ENCODE results near the gene EIF4EBP3.

EIF4EBP3 gene

GRCh38 chr5:140549237-140550144 is 2.0 kb downstream of the EIF4EBP3 start:
- H3K4me3 ChIP-seq (replicated peaks; ENCODE audit: low read depth, low read length) = no peak overlapping the region
- TF ChIP-seq CTCF (IDR thresholded peaks at IDR 0.05; ENCODE audit: low read length, missing control alignments) = no peak
- DNase-seq (ENCODE audit: low read depth) = peak; percentile 58

- DNase-seq (ENCODE audit: low read depth) = no peak
- no peak for TF ChIP-seq CTCF (IDR thresholded peaks at IDR 0.05; ENCODE audit: low read length, missing control alignments)
- no peak overlapping the region for H3K4me3 ChIP-seq (replicated peaks; ENCODE audit: low read depth, low read length)
Measured at GRCh38 chr5:140550147-140551079, 3.0 kb downstream of the EIF4EBP3 start.

- DNase-seq (ENCODE audit: low read depth) = no peak
- TF ChIP-seq CTCF (IDR thresholded peaks at IDR 0.05; ENCODE audit: low read length, missing control alignments) = no peak
- H3K4me3 ChIP-seq (replicated peaks; ENCODE audit: low read depth, low read length) = no peak overlapping the region
Measured at GRCh38 chr5:140551872-140552271, 4.4 kb downstream of the EIF4EBP3 start.

GRCh38 chr5:140553657-140554056 is 6.2 kb downstream of the EIF4EBP3 start:
- TF ChIP-seq CTCF (IDR thresholded peaks at IDR 0.05; ENCODE audit: low read length, missing control alignments) = no peak
- no peak overlapping the region for H3K4me3 ChIP-seq (replicated peaks; ENCODE audit: low read depth, low read length)
- DNase-seq (ENCODE audit: low read depth) = no peak

- TF ChIP-seq CTCF (IDR thresholded peaks at IDR 0.05; ENCODE audit: low read length, missing control alignments) = no peak
- peak; percentile 68 for DNase-seq (ENCODE audit: low read depth)
- H3K4me3 ChIP-seq (replicated peaks; ENCODE audit: low read depth, low read length) = no peak overlapping the region
Measured at GRCh38 chr5:140554454-140554853, 7.0 kb downstream of the EIF4EBP3 start.

GRCh38 chr5:140555747-140556312 is 8.4 kb downstream of the EIF4EBP3 start:
- TF ChIP-seq CTCF (IDR thresholded peaks at IDR 0.05; ENCODE audit: low read length, missing control alignments) = no peak
- DNase-seq (ENCODE audit: low read depth) = no peak
- H3K4me3 ChIP-seq (replicated peaks; ENCODE audit: low read depth, low read length) = peak overlapping the region; percentile 79

Measured in fibroblast of pulmonary artery (primary cell).